H9 (cell line): ENCODE results near the gene TUBA4A. TPM values are rescaled to one million over a fixed set of nuclear protein-coding genes. Genes with fewer than 3 reads are reported as not detected.

Experiments used
- DNase-seq: peaks from one replicate; pipeline ENCODE4 v3.0.0-alpha.2; 2017
- H2AFZ ChIP-seq: one replicate; pipeline ENCODE4 v1.6.1; 2013; ENCODE audit warnings: mild to moderate bottlenecking, low read length, control low read depth, moderate library complexity
- H2AK5ac ChIP-seq: 2 replicates; pipeline ENCODE4 v1.6.1; 2013; ENCODE audit warnings: low read length, control low read depth, mixed read lengths; ENCODE audit not compliant: insufficient read length
- H2BK120ac ChIP-seq: one replicate; pipeline ENCODE4 v1.6.1; 2013; ENCODE audit warnings: low read depth, mild to moderate bottlenecking, low read length, control low read depth, inconsistent platforms; ENCODE audit not compliant: poor library complexity, severe bottlenecking
- H2BK12ac ChIP-seq: 2 replicates; pipeline ENCODE4 v1.6.1; 2013; ENCODE audit warnings: low read length, control low read depth, mixed read lengths, low read depth; ENCODE audit not compliant: insufficient read length
- H2BK15ac ChIP-seq: 2 replicates; pipeline ENCODE4 v1.6.1; 2013; ENCODE audit warnings: low read depth, low read length, control low read depth
- H2BK20ac ChIP-seq: one replicate; pipeline ENCODE4 v1.6.1; 2013; ENCODE audit warnings: low read depth, mild to moderate bottlenecking, low read length, control low read depth, inconsistent platforms; ENCODE audit not compliant: poor library complexity, severe bottlenecking
- H2BK5ac ChIP-seq: 2 replicates; pipeline ENCODE4 v1.6.1; 2013; ENCODE audit warnings: low read length, control low read depth, mixed read lengths; ENCODE audit not compliant: insufficient read length
- H3K14ac ChIP-seq: 2 replicates; pipeline ENCODE4 v1.6.1; 2013; ENCODE audit warnings: low read length, control low read depth; ENCODE audit not compliant: insufficient read depth
- H3K18ac ChIP-seq: 2 replicates; pipeline ENCODE4 v1.6.1; 2013; ENCODE audit warnings: low read depth, mild to moderate bottlenecking, mixed read lengths, low read length, control low read depth; ENCODE audit not compliant: insufficient read length
- H3K23ac ChIP-seq: 2 replicates; pipeline ENCODE4 v1.6.1; 2013; ENCODE audit warnings: low read length, control low read depth, mixed read lengths, low read depth; ENCODE audit not compliant: insufficient read length
- H3K23me2 ChIP-seq: 2 replicates; pipeline ENCODE4 v1.6.1; 2013; ENCODE audit warnings: low read depth, mild to moderate bottlenecking, mixed read lengths, low read length, control low read depth; ENCODE audit not compliant: insufficient read length, poor library complexity, severe bottlenecking
- H3K27ac ChIP-seq: 2 replicates; pipeline ENCODE4 v1.5.1; 2013; ENCODE audit warnings: low read length, control low read depth, mixed read lengths, low read depth; ENCODE audit not compliant: insufficient read length
- H3K27me3 ChIP-seq: 2 replicates; pipeline ENCODE4 v1.6.1; 2013; ENCODE audit warnings: low read length, control low read depth, inconsistent platforms; ENCODE audit not compliant: insufficient read depth
- H3K4ac ChIP-seq: 2 replicates; pipeline ENCODE4 v1.6.1; 2013; ENCODE audit warnings: low read depth, mild to moderate bottlenecking, control low read depth, inconsistent platforms, low read length, moderate library complexity
- H3K4me1 ChIP-seq: 2 replicates; pipeline ENCODE4 v1.6.1; 2013; ENCODE audit warnings: low read length, control low read depth, inconsistent platforms; ENCODE audit not compliant: insufficient read depth
- H3K4me2 ChIP-seq: 2 replicates; pipeline ENCODE4 v1.6.1; 2013; ENCODE audit warnings: low read length, control low read depth, mixed read lengths; ENCODE audit not compliant: insufficient read length, insufficient read depth
- H3K56ac ChIP-seq: 2 replicates; pipeline ENCODE4 v1.6.1; 2013; ENCODE audit warnings: low read depth, mild to moderate bottlenecking, mixed read lengths, low read length, control low read depth; ENCODE audit not compliant: insufficient read length
- H3K79me1 ChIP-seq: 2 replicates; pipeline ENCODE4 v1.6.1; 2013; ENCODE audit warnings: low read depth, mild to moderate bottlenecking, moderate library complexity, low read length, control low read depth, inconsistent platforms; ENCODE audit not compliant: insufficient read depth, poor library complexity, severe bottlenecking
- H3K79me2 ChIP-seq: 2 replicates; pipeline ENCODE4 v1.6.1; 2013; ENCODE audit warnings: low read length, control low read depth, inconsistent platforms; ENCODE audit not compliant: insufficient read depth
- H3K9ac ChIP-seq: 2 replicates; pipeline ENCODE4 v1.6.1; 2013; ENCODE audit warnings: low read length, control low read depth, mixed read lengths; ENCODE audit not compliant: insufficient read length; ENCODE audit errors: extremely low read depth
- H3K9me3 ChIP-seq: one replicate; pipeline ENCODE4 v1.6.1; 2013; ENCODE audit warnings: low read depth, low read length, inconsistent platforms; ENCODE audit not compliant: control insufficient read depth
- H3T11ph ChIP-seq: one replicate; pipeline ENCODE4 v1.6.1; 2013; ENCODE audit warnings: mild to moderate bottlenecking, low read length, control low read depth, inconsistent platforms
- H4K20me1 ChIP-seq: one replicate; pipeline ENCODE4 v1.6.1; 2013; ENCODE audit not compliant: control insufficient read depth, insufficient read length, insufficient read depth
- H4K5ac ChIP-seq: 2 replicates; pipeline ENCODE4 v1.6.1; 2013; ENCODE audit warnings: low read depth, mild to moderate bottlenecking, mixed read lengths, low read length, control low read depth; ENCODE audit not compliant: insufficient read length
- H4K8ac ChIP-seq: replicated peaks from 2 replicates; pipeline ENCODE4 v1.6.1; 2013; ENCODE audit warnings: low read length, control low read depth, mixed read lengths, low read depth; ENCODE audit not compliant: insufficient read length
- H4K91ac ChIP-seq: 2 replicates; pipeline ENCODE4 v1.6.1; 2013; ENCODE audit warnings: low read depth, mild to moderate bottlenecking, moderate library complexity, mixed read lengths, low read length, control low read depth; ENCODE audit not compliant: insufficient read length
- H3K27ac Mint-ChIP-seq, 3 experiments: 2 replicates in 2 of 3; 3 replicates in 1 of 3; pipeline ENCODE4 v1.8.0; 2020 to 2021; ENCODE audit warnings: mixed read lengths in 3 of 3, mild to moderate bottlenecking in 1 of 3, moderate library complexity in 1 of 3
- H3K27me3 Mint-ChIP-seq: 2 replicates; pipeline ENCODE4 v1.8.0; 2021; ENCODE audit warnings: low read depth, mild to moderate bottlenecking, moderate library complexity, mixed read lengths
- H3K36me3 Mint-ChIP-seq, 3 experiments: 2 replicates in 2 of 3; 3 replicates in 1 of 3; pipeline ENCODE4 v1.8.0; 2020 to 2021; ENCODE audit warnings: low read depth in 3 of 3, mixed read lengths in 3 of 3; ENCODE audit not compliant: insufficient read depth in 1 of 3
- H3K4me1 Mint-ChIP-seq, 2 experiments: 2 replicates each; pipeline ENCODE4 v1.8.0; 2020; ENCODE audit warnings: mixed read lengths in 2 of 2
- H3K4me3 Mint-ChIP-seq, 2 experiments: 2 replicates in 1 of 2; 3 replicates in 1 of 2; pipeline ENCODE4 v1.8.0; 2020 to 2021; ENCODE audit warnings: mild to moderate bottlenecking in 2 of 2, mixed read lengths in 2 of 2, moderate library complexity in 1 of 2
- H3K9me3 Mint-ChIP-seq, 2 experiments: 2 replicates in 1 of 2; 3 replicates in 1 of 2; pipeline ENCODE4 v1.8.0; 2020; ENCODE audit warnings: mild to moderate bottlenecking in 2 of 2, mixed read lengths in 2 of 2, moderate library complexity in 1 of 2
- WGBS: extraction: QIAGEN DNeasy Blood & Tissue Kit; methylation state at CpG from one replicate; pipeline ENCODE4 v1.1.7; 2013; ENCODE audit warnings: missing lambda C conversion rate, low lambda C conversion rate, mixed read lengths; ENCODE audit not compliant: insufficient read length; ENCODE audit errors: extremely low coverage; 5-methylcytosine and 5-hydroxymethylcytosine counted together
- total RNA-seq: library from RNA; stranded (reverse); gene quantifications from 2 replicates; pipeline ENCODE4 v1.2.1, GENCODE V29; 2021
- TF ChIP-seq, protein P1 (sequence below): fragments of 200-600 bp; sonication (generic); conservative IDR thresholded peaks from 3 replicates; pipeline ENCODE4 v1.8.0; 2021; ENCODE audit warnings: antibody characterized with exemption, mild to moderate bottlenecking

Gene TUBA4A
- total RNA-seq, 1 experiment from 2014 or later = 25.5 TPM

DNA sequence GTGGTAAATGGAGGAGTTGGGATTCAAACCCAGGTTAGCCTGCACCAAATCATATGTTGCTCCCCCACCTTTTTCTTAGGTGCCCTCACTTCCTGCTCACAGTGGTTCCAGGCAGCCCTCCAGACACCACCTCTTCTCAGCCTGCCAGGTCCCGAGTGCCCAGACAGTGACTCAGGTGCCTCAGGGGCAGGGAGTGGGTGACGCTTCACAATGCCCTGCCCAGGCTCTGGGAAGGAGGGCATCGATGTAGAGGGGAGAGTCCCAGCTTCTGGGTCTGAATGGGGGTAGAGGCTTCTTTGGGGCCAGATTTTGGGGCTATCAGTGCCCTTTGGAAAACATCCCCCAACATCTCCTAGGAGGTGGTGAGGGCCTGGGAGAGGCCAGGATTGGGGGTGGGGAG lies 20.2 kb upstream of the TUBA4A start:
- no CpG with 5 or more reads among the region's 3 CpGs for WGBS
- Histone ChIP-seq H3K23me2 (peaks cover 1% of the 10 kb centered on the region), H2AK5ac (no peak overlapping the region), H4K20me1 (no peaks in the 10 kb centered on the region), H3K23ac (no peak overlapping the region), H3K56ac (no peak overlapping the region), H3K18ac (no peak overlapping the region), H2BK20ac (no peak overlapping the region), H4K91ac (no peak overlapping the region), H3K4me1 (peaks cover 4% of the 10 kb centered on the region; the same call in 1 of the 2 replicates), H4K5ac (no peak overlapping the region), H3K4ac (no peak overlapping the region), H2BK15ac (0 out of 2 replicates have a peak overlapping the region, but pooled peaks have one; percentile 19), H3T11ph (no peak overlapping the region), H2BK5ac (no peak overlapping the region), H3K4me2 (no peak overlapping the region), H3K79me1 (no peaks in the 10 kb centered on the region), H2BK12ac (no peak overlapping the region), H3K79me2 (no peaks in the 10 kb centered on the region), H2AFZ (no peak overlapping the region), H4K8ac (no peak overlapping the region), H3K9ac (no peak overlapping the region), H3K27me3 (no peaks in the 10 kb centered on the region), H2BK120ac (no peak overlapping the region), H3K27ac (no peak overlapping the region), H3K14ac (peak overlapping the region; percentile 31; the same call in 1 of the 2 replicates), H3K9me3 (no peaks in the 10 kb centered on the region)
- no peak for DNase-seq
- no peak overlapping the region for H3K27ac Mint-ChIP-seq
- H3K27me3 Mint-ChIP-seq = peaks cover 29% of the 10 kb centered on the region
- no peaks in the 10 kb centered on the region for H3K36me3 Mint-ChIP-seq
- H3K9me3 Mint-ChIP-seq = no peaks in the 10 kb centered on the region
- TF ChIP-seq, protein P1, sequence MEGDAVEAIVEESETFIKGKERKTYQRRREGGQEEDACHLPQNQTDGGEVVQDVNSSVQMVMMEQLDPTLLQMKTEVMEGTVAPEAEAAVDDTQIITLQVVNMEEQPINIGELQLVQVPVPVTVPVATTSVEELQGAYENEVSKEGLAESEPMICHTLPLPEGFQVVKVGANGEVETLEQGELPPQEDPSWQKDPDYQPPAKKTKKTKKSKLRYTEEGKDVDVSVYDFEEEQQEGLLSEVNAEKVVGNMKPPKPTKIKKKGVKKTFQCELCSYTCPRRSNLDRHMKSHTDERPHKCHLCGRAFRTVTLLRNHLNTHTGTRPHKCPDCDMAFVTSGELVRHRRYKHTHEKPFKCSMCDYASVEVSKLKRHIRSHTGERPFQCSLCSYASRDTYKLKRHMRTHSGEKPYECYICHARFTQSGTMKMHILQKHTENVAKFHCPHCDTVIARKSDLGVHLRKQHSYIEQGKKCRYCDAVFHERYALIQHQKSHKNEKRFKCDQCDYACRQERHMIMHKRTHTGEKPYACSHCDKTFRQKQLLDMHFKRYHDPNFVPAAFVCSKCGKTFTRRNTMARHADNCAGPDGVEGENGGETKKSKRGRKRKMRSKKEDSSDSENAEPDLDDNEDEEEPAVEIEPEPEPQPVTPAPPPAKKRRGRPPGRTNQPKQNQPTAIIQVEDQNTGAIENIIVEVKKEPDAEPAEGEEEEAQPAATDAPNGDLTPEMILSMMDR = no peak
- peaks cover 29 to 33% of the 10 kb centered on the region in 2 experiments for H3K4me1 Mint-ChIP-seq
- H3K4me3 Mint-ChIP-seq = no peak overlapping the region
